GM12864 (cell line): ENCODE results near the gene FAT4.

Source experiments
- DNase-seq: peaks from one replicate; pipeline ENCODE4 v3.0.0-alpha.2; 2011; ENCODE audit warnings: low read depth
- H3K4me3 ChIP-seq: 2 replicates; pipeline ENCODE4 v1.5.1; 2011; ENCODE audit warnings: mild to moderate bottlenecking, low read depth, low read length, control low read depth
- CTCF ChIP-seq: IDR thresholded peaks from 2 replicates; pipeline ENCODE4 v1.5.1; 2011; ENCODE audit warnings: low read depth, mild to moderate bottlenecking, moderate library complexity, low read length, control low read depth, inconsistent platforms; ENCODE audit errors: missing control alignments

FAT4 gene

DNA sequence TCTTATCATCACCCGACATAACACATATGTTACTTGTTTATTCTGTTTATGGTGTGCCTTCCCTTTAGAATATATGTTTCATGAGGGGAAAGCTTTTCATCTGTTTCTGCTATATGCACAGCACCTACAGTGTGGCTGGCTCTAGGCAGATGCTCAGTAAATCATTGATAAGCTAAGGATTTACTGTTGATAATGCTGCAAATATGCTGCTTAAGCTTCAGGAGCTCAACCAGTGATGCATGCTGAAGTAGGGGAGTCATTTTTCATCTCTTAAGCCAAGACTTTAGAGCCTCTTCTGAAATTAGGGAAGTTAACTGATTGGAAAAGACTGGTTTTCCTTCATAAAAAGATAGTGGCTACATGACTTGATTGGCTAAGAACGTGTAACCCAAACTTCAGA is 16.4 kb downstream of the FAT4 start:
- TF ChIP-seq CTCF, result no peak
- no peak overlapping the region for H3K4me3 ChIP-seq
- no peak for DNase-seq

GRCh38 chr4:125334926-125335325 is 20.2 kb downstream of the FAT4 start:
- no peak overlapping the region for H3K4me3 ChIP-seq
- TF ChIP-seq CTCF, result no peak
- DNase-seq, result no peak

DNA sequence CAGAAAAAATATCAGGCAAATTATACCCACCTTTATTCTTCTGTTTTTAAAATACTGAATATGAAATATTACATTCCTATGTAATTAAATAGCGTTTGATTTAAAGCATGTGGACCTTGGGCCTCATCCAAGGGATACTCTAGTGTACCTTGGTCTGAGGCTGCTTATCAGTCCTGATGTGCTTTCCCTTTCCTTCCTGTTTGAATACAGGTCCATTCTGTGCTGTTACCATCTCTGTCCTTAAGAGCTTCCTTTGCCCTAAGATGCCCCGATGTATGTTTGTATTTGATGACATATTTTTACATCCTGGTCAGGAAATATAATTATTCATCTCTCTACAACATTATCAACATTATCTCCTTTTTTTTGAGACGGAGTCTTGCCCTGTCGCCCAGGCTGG is 24.1 kb downstream of the FAT4 start:
- DNase-seq, result no peak
- TF ChIP-seq CTCF, result no peak
- H3K4me3 ChIP-seq, result no peak overlapping the region

GRCh38 chr4:125344198-125344597 is 29.4 kb downstream of the FAT4 start:
- TF ChIP-seq CTCF, result no peak
- DNase-seq, result no peak
- H3K4me3 ChIP-seq, result no peak overlapping the region

- DNase-seq, result no peak
- TF ChIP-seq CTCF, result no peak
Measured at GRCh38 chr4:125346616-125347015, 31.9 kb downstream of the FAT4 start.

GRCh38 chr4:125350470-125351135 is 35.8 kb downstream of the FAT4 start:
- DNase-seq, result no peak
- no peak for TF ChIP-seq CTCF
- H3K4me3 ChIP-seq, result no peak overlapping the region

More at GRCh38 chr4:125346616-125347015, 31.9 kb downstream of the FAT4 start:
- H3K4me3 ChIP-seq, result no peak overlapping the region

- no peak for TF ChIP-seq CTCF
- DNase-seq, result no peak
- no peak overlapping the region for H3K4me3 ChIP-seq
Measured at GRCh38 chr4:125352521-125352920, 37.8 kb downstream of the FAT4 start.
